Neural crest cell (in vitro differentiated cells): ENCODE results near the gene GABARAPL1. TPM values are rescaled to one million over a fixed set of nuclear protein-coding genes. Genes with fewer than 3 reads are reported as not detected.

Source experiments
- DNase-seq: peaks from one replicate; pipeline ENCODE4 v3.0.0; 2021; ENCODE audit warnings: low read depth, mixed read lengths, low spot score
- H3K27ac Mint-ChIP-seq: one replicate; pipeline ENCODE4 v1.8.0; 2021; ENCODE audit warnings: mild to moderate bottlenecking, mixed read lengths; ENCODE audit not compliant: unreplicated experiment
- H3K27me3 Mint-ChIP-seq: 2 replicates; pipeline ENCODE4 v1.8.0; 2021; ENCODE audit warnings: low read depth, mild to moderate bottlenecking, mixed read lengths
- H3K36me3 Mint-ChIP-seq: 2 replicates; pipeline ENCODE4 v1.8.0; 2021; ENCODE audit warnings: low read depth, mild to moderate bottlenecking, mixed read lengths
- H3K4me1 Mint-ChIP-seq: 2 replicates; pipeline ENCODE4 v1.8.0; 2021; ENCODE audit warnings: mixed read lengths
- H3K4me3 Mint-ChIP-seq: one replicate; pipeline ENCODE4 v1.8.0; 2021; ENCODE audit warnings: mild to moderate bottlenecking, mixed read lengths
- H3K9me3 Mint-ChIP-seq: 2 replicates; pipeline ENCODE4 v1.8.0; 2021; ENCODE audit warnings: mixed read lengths
- CTCF ChIP-seq: fragments of 200-600 bp; sonication (generic); conservative IDR thresholded peaks from 2 replicates; pipeline ENCODE4 v1.5.0; 2021; ENCODE audit warnings: antibody characterized with exemption, mild to moderate bottlenecking
- total RNA-seq: library from RNA; stranded (reverse); gene quantifications from 2 replicates; pipeline ENCODE4 v1.2.1, GENCODE V29; 2021

GABARAPL1 gene
- total RNA-seq, 1 donor from 2014 or later: 16.0 TPM

GRCh38 chr12:10247436-10248058, 34.9 kb downstream of the GABARAPL1 start:
- Mint-ChIP-seq H3K36me3 (no peaks in the 10 kb centered on the region), H3K9me3 (peaks cover 4% of the 10 kb centered on the region)

GRCh38 chr12:10249690-10250455, 37.2 kb downstream of the GABARAPL1 start:
- Mint-ChIP-seq H3K4me3 (no peak overlapping the region), H3K4me1 (peaks cover 5% of the 10 kb centered on the region), H3K27ac (no peak overlapping the region), H3K27me3 (no peaks in the 10 kb centered on the region), H3K36me3 (peaks cover 3% of the 10 kb centered on the region), H3K9me3 (peaks cover 15% of the 10 kb centered on the region)
- no peak for DNase-seq
- no peak for TF ChIP-seq CTCF

More at GRCh38 chr12:10247436-10248058, 34.9 kb downstream of the GABARAPL1 start:
- peaks cover 5% of the 10 kb centered on the region for H3K4me1 Mint-ChIP-seq
- TF ChIP-seq CTCF: no peak
- H3K27ac Mint-ChIP-seq: peak overlapping the region; percentile 5
- no peak for DNase-seq
- no peak overlapping the region for H3K4me3 Mint-ChIP-seq
- H3K27me3 Mint-ChIP-seq: no peaks in the 10 kb centered on the region

- Mint-ChIP-seq H3K36me3 (peaks cover 3% of the 10 kb centered on the region), H3K4me1 (peaks cover 5% of the 10 kb centered on the region), H3K9me3 (peaks cover 17% of the 10 kb centered on the region), H3K27me3 (no peaks in the 10 kb centered on the region), H3K27ac (no peak overlapping the region), H3K4me3 (no peak overlapping the region)
- no peak for DNase-seq
- TF ChIP-seq CTCF: no peak
Measured at GRCh38 chr12:10251669-10252068, 39.0 kb downstream of the GABARAPL1 start.

GRCh38 chr12:10252201-10252600, 39.5 kb downstream of the GABARAPL1 start:
- peaks cover 17% of the 10 kb centered on the region for H3K9me3 Mint-ChIP-seq
- TF ChIP-seq CTCF: no peak
- H3K4me3 Mint-ChIP-seq: no peak overlapping the region
- H3K36me3 Mint-ChIP-seq: peaks cover 3% of the 10 kb centered on the region
- H3K4me1 Mint-ChIP-seq: peaks cover 5% of the 10 kb centered on the region
- no peak overlapping the region for H3K27ac Mint-ChIP-seq
- no peaks in the 10 kb centered on the region for H3K27me3 Mint-ChIP-seq
- no peak for DNase-seq

- DNase-seq: no peak
- H3K4me3 Mint-ChIP-seq: no peak overlapping the region
- no peaks in the 10 kb centered on the region for H3K27me3 Mint-ChIP-seq
- H3K27ac Mint-ChIP-seq: no peak overlapping the region
- peaks cover 3% of the 10 kb centered on the region for H3K36me3 Mint-ChIP-seq
- H3K4me1 Mint-ChIP-seq: no peaks in the 10 kb centered on the region
- peaks cover 14% of the 10 kb centered on the region for H3K9me3 Mint-ChIP-seq
- TF ChIP-seq CTCF: no peak
Measured at GRCh38 chr12:10256064-10256463, 43.4 kb downstream of the GABARAPL1 start.
